Muscle of arm (tissue), 12 donors: ENCODE data around the gene NHSL1. TPM values are rescaled to one million over a fixed set of nuclear protein-coding genes. Genes with fewer than 3 reads are reported as not detected.
"Not testable (repeated sequence)": the region's sequence is repeated elsewhere in the genome, so short reads cannot be mapped to it uniquely, and the experiment has no call there.

ENCODE experiments used
- DNase-seq: peaks from one replicate; pipeline ENCODE4 v3.0.0-alpha.2; 2013
- polyA plus RNA-seq, 12 donors: library from polyadenylated mRNA; unstranded; fragments of 120-200 nt; gene quantifications; one replicate each; pipeline ENCODE4 v1.2.1, GENCODE V29; 2013; ENCODE audit not compliant: insufficient read length in 12 of 12

NHSL1 gene
- polyA plus RNA-seq, 12 donors, result 19.2 to 257 (median 26.3) TPM

DNA sequence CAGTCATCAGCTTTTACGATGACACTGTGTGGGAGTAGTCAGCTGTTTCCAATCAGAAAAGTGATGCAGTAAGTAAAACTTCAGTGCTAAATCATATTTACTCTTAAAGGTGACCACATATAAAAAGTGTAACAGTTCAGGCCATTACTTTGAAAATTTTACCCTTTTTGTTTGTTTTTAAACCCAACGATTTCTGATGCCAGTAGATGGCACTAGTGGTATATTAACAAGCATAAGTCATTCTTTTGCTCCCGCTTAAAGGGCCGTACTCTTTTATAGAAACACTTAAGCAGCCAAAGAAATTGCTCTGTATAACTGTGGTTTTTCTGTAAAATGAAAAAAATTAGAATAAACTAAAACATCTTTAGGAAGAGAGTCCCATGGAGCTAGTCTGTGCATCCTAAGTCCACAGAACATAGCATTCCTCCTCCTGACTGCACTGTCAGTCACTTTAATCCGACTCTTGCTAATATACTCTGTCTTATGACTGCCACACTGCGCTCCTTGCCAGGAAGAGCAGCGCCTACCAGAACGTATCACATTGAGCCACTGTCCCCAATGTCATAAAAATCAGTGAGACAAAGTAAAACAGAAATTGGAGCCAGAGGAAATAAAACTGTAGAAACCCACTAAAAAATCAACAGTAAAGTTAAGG, 70.2 kb downstream of the NHSL1 start:
- DNase-seq, result peak; percentile 59

DNA sequence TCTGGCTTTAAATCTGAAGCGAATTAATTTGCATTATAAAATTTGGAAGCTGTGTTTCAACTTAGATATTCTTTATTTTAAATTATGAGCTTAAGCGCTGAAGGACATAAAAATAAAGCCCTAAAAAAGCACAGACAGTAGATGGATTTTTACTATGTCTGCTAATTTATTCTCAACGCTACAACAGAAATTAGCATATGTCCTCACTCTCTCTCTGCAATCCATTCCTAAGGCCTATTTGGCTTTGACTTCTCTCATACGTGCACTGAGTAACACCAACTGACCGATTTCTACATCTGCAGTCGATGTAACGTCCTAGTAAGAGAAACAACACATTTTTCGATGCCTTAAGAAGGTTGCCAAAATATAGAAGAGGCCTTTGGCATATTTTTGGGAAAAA, 71.6 kb downstream of the NHSL1 start:
- DNase-seq, result no peak

DNA sequence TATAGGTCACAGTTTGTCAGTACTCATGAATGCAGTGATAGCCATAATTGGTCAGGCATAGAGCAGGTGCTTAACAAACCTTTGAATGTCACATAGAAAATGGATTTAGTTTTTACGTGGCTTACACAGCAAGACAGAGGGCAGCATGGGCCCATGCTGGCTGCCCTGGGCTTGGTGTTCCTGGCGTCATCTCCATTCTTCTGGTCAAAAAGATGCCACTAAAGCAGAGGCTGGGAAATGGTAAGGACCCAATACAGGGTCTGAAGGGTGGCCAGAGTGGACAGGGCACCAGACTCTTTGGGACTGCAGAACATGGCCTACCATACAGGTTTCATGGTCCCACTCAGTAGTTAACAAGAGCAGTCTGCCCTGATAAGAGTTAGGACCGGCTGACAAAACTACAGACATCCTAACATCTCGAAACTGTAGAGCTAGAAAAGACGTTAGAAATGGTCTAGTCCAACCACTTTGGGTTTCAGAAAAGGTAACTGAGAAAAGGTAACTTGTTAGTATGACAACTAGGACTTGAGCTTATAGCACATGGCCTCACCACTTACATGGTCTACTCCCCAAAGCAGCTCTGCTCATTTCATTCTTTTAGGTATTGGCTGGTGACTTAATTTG, 72.7 kb downstream of the NHSL1 start:
- DNase-seq, result no peak

DNA sequence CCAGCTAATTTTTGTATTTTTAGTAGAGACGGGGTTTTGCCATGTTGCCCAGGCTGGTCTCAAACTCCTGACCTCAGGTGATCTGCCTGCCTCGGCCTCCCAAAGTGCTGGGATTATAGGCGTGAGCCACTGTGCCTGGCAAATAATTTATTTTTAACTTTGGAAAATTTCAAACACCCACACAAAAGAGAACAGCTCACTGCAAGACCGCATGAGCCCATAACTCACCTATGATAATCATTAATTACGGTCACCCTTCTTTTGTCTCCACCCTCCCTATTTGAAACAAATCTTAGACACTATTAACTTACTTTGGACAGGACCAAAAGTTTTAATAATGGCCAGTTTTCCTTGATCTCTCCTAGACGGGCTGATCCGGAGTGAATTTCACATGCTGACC, 74.0 kb downstream of the NHSL1 start:
- not testable (repeated sequence) for DNase-seq

DNA sequence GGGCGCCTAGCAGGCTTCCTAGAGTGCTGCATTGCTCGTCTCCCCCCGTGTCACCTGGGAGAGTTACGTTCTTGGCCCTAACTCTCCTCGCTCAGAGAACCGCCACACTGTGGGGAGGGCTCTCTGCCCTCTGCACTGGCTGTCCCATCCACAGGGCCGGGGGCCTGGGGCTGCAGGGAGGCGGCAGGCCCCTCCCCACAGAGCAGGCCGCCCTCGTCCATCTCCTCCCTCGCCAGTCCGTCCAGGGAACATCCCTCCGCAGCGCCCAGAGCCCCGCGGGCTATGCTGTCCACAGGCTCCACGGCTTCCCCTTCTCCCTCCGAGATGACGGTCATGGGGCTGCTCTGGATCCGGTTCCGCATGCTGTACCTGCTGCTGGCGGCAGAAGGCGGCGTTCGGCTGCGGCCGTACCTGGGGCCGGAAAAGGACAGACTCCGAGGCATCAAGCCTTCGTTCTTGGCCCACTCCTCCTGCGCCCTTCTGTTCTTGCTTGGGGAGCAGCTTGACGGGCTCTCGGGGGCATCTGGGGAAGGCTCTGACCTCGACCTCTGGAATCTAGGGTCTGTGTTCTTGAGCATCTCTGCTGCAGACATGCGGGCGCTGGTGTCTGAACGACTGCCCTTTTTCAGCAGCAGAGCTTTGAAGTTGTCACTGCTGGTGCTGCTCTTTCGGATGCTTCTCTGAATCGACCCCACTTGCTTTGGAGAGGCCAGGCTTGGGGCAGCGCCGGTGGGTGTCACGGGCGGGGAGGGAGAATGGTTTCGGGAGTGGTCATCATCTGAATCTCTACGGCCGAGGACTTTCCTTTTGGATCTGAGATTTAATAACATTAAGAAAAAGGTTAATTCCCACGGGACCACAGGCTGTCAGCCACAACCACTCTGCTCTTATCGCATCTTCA, 75.0 kb downstream of the NHSL1 start:
- no peak for DNase-seq

DNA sequence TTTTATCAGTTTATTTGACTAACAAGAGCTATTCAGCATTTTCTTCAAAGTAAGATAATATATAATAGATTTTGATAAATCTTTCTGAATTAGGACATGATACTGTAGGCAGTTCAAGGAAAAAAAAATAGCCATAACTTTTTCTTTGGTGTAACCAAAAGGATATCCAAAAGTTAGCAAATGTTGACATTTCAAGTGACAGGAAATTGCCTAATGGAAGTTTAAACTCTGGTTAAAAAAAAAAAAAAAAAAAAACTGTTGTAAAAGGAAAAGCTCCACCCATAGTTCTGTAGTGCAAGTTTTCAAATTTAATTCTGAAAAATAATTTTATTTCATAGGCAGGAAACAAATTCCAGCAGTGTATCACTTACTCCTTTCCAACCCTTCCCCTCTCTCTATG, 76.4 kb downstream of the NHSL1 start:
- no peak for DNase-seq

DNA sequence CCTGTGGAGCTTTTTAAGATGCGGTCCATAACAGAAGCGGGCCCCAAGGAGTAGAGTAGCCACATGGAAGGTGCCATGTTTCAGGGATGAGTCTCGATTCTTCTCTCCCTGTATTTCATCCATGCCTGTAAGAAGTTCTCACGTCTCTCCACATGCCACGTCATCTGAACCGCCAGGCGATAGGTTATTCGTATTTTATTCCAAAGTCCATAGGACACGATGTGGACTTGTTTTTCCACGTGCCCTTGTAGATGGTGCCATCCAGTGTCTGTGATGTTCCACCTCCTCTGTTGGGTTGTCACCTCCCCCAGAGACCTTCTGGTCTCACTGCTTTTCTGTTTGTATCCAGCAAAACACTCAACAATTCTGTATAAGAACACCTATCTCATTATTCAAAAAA, 77.7 kb downstream of the NHSL1 start:
- no peak for DNase-seq

DNA sequence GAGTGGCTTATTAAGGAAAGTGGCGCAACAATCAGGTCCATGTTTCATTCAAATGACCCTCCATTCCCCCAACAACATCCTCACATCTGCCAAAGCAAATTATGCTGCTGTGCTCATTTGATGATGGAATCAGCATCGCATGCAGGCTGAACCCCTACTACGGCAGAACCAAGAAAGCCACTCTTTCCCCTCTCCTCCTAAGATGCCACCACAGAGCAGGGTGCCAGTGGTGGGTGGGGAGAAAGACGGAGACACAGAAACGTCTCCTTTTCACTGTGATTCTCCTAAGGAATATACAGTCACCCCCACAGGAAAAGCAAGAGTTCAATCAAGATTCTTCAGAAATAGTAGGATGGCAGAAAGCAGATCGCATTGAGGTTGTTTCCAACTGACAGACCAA, 78.2 kb downstream of the NHSL1 start:
- DNase-seq, result no peak

DNA sequence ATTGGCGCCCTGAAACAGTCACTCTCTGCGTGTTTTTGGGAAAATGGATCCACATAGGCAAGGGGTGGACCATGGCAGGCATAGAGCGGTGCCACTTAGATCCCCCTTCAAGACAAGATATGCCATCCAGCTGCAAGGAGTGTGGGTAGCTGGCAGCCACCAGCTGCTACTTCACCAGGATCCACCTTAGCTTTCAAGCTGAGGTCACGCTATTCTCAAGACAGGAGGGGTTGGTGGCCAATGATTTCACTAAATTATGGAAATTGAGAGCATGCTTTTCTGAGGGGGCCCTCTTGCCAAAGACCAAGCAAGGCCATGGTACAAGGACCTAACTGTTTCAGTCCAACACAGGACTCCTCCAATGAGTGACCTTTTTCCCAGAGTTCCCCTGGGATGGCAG, 78.9 kb downstream of the NHSL1 start:
- no peak for DNase-seq

DNA sequence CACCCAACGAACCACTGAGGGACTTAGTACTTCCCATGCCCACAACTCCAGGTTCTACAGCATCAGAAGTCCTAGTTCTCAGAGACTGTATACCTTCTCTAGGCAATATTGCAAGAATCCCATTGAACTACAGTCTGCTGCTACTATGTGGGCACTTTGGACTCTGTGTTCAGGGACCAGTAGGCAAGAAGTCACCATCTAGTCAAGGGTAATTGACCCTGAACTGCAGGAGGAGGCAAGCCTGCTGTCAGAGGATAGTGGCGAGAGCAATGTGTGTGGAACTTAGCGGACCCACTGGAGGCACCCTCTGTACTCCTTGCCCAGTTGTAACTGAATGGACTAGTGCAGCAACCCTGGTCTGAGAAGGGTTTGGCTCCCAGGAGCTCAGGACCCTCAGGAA, 79.5 kb downstream of the NHSL1 start:
- no peak for DNase-seq

DNA sequence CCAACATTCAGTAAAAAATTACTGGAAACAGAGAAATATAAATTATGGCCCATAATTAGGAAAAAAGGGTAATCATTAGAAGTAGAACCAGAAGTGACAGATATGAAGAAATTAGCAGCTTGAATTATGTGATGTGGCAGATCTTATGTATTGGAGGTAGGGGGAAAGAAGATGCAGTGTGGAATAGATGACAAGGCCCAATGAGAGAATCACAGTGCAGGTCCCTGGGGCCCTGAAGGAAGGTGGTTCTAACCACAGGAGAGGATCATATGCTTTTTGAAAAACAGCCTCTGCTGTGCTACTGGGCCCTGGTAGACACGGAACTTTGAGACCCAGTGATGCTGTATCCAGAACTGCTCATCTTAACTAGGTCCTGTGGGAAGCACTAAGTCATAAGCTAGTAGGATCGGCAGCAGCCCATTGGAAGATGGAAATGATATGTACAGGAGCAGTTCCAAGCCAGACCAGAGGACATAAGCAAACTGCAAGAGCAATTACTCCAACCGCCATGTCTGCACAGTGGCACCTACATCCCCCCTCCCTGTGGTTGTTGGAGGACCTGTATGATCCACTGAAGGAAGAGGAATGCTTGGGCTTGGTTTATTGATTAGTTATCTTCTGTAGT, 81.1 kb downstream of the NHSL1 start:
- DNase-seq, result no peak

DNA sequence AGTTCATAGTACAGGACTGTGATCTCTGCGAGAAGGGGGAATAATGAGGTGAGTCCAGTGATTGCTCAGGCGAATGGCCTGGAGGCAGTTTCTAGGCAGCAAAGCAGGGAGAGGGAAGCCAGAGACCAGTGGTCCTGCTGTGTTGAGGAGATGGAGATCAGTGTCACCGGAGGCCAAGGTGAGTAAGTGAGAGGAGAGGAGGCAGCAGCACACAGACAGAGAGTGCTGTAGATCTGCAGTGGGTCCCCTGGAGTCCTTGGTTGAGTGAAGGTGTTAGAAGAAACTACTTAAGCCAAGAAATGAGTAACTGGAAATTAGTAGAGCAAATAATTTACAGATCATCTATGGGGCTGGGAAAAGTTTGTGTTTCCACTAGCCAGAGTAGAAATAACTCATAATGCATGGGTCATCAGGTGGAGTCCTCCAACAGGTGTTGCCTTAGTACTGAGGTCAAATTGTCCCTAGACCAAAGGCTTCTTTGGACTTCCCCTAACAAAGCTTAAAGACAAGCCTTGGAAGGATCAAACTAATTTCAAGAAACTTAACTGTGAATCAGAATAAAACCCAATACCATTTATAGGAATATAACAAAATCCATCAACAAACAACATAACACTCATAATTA, 81.7 kb downstream of the NHSL1 start:
- DNase-seq, result no peak

DNA sequence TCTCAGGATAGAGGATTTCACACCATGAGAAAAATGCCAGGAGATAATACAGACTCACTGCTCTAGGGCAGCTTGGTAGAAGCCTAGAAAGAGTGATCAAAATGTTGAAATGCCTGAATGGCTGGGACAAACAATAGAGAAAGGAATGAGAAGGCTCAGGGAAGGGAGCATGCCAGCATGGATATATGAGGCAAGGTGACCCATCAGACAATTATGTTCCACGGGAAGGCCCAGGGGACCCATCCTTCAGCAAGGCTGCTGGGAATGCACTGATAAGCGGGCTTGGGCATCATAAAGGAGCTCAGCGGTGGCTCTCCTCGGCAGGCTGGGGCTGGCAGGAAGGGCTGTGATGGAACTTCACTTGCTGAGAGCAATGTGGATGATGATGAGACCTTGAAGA, 83.1 kb downstream of the NHSL1 start:
- DNase-seq, result no peak

DNA sequence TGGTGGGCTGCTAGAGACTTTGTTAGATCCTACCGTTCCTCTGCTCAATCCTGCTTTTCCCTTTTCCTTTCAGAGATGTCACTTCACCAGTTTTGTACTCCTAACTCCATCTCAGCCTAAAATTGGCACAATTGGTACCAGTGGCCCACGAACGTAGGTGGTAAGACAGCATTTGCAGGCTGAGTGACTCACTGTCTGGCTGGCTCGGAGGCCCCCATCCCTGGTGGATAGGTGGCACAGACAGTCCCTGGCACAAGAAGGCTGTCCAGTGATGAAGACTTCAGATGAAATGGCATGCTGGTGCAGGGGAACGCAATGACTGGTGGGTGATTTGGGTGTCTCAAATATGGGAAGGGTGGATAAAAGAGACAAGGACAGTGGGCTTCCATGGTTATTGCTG, 84.2 kb downstream of the NHSL1 start:
- DNase-seq, result no peak

DNA sequence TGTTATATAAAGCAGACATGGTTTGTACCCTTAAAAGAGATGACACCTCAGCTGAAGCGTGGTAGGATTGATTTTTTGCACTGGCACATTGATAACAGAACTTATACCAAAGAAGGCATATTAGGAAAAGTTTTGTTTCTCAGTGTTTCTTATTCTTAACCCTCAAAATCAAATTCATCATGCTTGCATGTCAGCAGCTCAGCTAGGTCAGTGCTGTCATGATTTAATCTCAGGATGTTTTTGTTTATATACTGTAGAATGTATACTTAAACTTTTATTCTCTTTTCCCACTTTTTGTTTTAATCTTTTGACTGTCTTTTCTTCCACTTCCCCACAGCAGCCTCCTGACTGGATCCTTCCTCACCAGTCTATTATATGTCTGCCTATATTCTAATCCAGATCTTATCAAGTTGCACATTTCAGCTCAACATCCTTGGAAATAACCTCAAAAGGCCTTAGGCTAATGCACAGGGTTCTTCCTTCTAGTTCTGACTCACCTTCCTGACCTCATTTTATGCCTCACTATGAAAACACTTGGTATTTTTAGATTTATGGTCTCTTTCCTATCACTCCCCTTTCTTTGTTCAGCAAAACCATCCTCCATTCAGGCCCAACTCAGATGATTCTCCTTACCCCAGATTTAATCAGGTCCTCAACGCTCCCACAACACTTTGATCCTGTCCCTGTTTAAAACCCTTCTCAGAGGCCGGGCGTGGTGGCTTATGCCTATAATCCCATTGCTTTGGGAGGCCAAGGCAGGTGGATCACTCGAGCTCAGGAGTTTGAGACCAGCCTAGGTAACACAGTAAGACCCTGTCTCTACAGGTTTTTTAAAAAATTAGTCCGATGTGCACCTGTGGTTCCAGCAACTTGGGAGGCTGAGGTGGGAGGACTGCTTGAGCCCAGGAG, 88.1 kb downstream of the NHSL1 start:
- no peak for DNase-seq

DNA sequence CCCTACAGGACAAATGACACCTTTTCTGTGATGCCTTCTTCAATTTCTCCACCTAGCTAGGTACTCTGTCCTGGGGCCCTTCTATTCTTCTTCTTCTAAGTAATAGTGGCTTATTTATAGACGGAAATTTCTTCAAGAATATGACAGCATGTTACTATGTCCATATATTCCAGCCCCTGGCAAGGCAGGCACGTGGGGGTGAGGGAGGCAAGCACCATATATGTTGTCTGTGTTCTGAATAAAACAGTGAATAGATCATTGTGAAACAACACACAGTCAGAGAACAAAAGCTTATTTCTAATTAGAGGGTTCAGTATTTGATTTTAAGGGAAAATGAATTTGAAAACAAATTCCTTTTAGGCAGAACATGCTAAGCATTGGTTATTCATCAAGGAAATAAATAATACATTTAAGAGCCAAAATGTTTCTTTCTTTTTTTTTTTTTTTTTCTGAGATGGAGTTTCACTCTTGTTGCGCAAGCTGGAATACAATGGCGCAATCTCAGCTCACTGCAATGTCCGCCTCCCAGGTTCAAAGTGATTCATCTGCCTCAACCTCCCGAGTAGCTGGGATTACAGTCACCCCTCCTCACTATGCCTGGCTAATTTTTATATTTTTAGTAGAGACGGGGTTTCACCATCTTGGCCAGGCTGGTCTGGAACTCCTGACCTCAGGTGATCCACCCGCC, 89.1 kb downstream of the NHSL1 start:
- DNase-seq, result no peak

DNA sequence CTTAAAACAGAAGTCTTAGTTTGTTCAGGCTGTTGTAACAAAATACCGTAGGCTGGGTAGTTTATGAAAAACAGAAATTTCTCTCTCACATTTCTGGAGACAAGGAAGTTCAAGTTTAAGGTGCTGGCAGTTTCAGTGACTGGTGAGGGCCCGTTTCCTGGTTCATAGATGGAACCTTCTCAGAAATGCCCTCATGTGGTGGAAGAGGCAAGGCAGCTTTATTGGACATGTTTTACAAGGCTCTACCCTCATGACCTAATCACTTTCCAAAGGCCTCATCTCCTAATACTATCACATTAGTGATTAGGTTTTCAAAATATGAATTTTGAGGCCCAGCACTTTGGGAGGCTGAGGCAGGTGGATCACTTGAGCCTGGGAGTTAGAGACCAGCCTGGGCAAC, 92.9 kb downstream of the NHSL1 start:
- no peak for DNase-seq

DNA sequence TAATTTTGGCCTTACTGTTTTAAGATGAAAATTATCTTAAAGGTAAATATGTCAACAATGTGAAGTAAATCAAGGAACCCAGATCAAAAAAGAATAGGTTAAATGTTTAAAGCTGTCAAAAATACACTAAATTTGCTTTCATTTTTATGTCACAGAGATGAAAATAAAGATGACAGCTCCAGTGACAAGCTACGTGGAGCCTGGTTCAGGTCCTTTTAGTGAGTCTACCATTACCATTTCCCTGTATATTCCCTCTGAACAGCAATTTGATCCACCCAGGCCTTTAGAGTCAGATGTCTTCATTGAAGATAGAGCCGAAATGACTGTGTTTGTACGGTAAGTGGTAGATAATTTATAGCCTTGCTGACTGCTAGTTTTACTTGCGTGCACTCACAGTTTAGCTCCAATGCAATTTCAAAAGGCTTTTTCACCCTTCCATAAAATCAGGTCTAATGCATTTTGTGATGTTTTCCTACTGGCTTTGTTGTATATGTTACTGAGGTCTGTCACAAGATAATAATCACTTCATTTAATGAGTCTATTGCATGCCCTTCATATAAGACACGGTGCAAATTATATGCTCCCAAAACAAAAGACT, 93.4 kb downstream of the NHSL1 start:
- DNase-seq, result no peak

DNA sequence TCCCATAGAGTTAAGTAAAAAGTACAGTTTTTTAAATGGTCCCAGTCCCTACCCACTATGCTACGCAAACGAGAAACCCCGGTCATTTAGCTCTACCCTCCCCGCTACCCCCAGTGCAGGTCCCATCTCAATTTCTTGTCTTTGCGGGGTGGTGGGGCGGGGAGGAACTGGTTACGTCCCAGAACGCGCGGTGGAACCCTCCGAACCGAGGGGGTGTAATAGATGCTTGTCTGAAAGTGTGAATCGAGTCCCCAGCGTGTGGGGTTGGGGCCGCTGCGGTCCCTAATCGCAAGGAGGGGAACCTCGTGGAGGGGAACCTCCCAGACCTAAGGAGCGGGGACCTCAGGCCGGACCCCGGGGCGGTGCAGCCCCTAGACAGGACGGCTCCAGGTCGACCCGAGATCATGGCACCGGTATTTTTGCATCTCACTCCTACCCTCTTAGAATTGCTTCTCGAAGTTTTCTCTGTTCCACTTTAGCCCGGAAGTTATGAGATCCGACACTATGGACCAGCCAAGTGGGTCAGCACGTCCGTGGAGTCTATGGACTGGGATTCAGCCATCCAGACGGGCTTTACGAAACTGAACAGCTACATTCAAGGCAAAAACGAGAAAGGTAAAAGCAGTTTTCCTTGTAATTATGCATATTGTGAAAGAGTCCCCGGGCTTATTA, 94.5 kb downstream of the NHSL1 start:
- peak; percentile 28 for DNase-seq
